Left kidney (tissue), 2 donors: ENCODE data around the gene C6orf89. TPM values are rescaled to one million over a fixed set of nuclear protein-coding genes. Genes with fewer than 3 reads are reported as not detected.

Experiments used
- DNase-seq: peaks from one replicate; pipeline ENCODE4 v3.0.0-alpha.2; 2013
- polyA plus RNA-seq: library from polyadenylated mRNA; unstranded; fragments of 120-200 nt; gene quantifications from one replicate; pipeline ENCODE4 v1.2.1, GENCODE V29; 2013; ENCODE audit not compliant: insufficient read length

C6orf89 gene
- polyA plus RNA-seq, 1 donor, result 51.5 TPM

- no peak for DNase-seq
Observed at GRCh38 chr6:36968266-36968977, 82.7 kb downstream of the C6orf89 start.

GRCh38 chr6:36969240-36969691 is 83.5 kb downstream of the C6orf89 start:
- DNase-seq, result no peak

- DNase-seq, result no peak
Observed at GRCh38 chr6:36969988-36970891, 84.5 kb downstream of the C6orf89 start.

GRCh38 chr6:36970892-36971842 is 85.4 kb downstream of the C6orf89 start:
- DNase-seq, result no peak

GRCh38 chr6:36971921-36972673 is 86.3 kb downstream of the C6orf89 start:
- DNase-seq, result no peak

- DNase-seq, result no peak
Observed at GRCh38 chr6:36973190-36973589, 87.4 kb downstream of the C6orf89 start.

- DNase-seq, result no peak
Observed at GRCh38 chr6:36973647-36974046, 87.9 kb downstream of the C6orf89 start.

GRCh38 chr6:36975231-36976006 is 89.7 kb downstream of the C6orf89 start:
- DNase-seq, result no peak

- DNase-seq, result no peak
Observed at GRCh38 chr6:36976007-36976264, 90.2 kb downstream of the C6orf89 start.

- DNase-seq, result no peak
Observed at GRCh38 chr6:36976509-36976908, 90.8 kb downstream of the C6orf89 start.

GRCh38 chr6:36976931-36977330 is 91.2 kb downstream of the C6orf89 start:
- no peak for DNase-seq

GRCh38 chr6:36977470-36977941 is 91.8 kb downstream of the C6orf89 start:
- DNase-seq, result no peak

Other genes with a start within 250 kb of the C6orf89 start
- gene CDKN1A, start 207.2 kb upstream of the C6orf89 start, polyA plus RNA-seq, result 10.1 TPM
- gene RAB44, start 188.1 kb upstream of the C6orf89 start, polyA plus RNA-seq, result 0.05 TPM
- gene CPNE5, start 46.5 kb upstream of the C6orf89 start, polyA plus RNA-seq, result 13.2 TPM
- 51.2 TPM for gene PPIL1, start 11.1 kb upstream of the C6orf89 start, polyA plus RNA-seq
- gene PI16, start 68.8 kb downstream of the C6orf89 start, polyA plus RNA-seq, result 0.95 TPM
- gene MTCH1, start 100.2 kb downstream of the C6orf89 start, polyA plus RNA-seq, result 149 TPM
- 2.5 TPM for gene FGD2, start 119.7 kb downstream of the C6orf89 start, polyA plus RNA-seq